Mesodermal cell (in vitro differentiated cells): ENCODE measurements around the gene CNOT4.
"Not testable (repeated sequence)": the region's sequence is repeated elsewhere in the genome, so short reads cannot be mapped to it uniquely, and the experiment has no call there.

Experiments used
- H3K27ac ChIP-seq: 2 replicates; pipeline ENCODE4 v1.7.0; 2013; ENCODE audit warnings: mild to moderate bottlenecking, low read depth, low read length, moderate library complexity; ENCODE audit not compliant: severe bottlenecking
- H3K36me3 ChIP-seq: 2 replicates; pipeline ENCODE4 v1.7.1; 2013; ENCODE audit warnings: mild to moderate bottlenecking, low read length, moderate library complexity; ENCODE audit not compliant: control insufficient read depth, insufficient read depth
- H3K4me1 ChIP-seq: one replicate; pipeline ENCODE4 v1.7.1; 2013; ENCODE audit warnings: mild to moderate bottlenecking, low read length; ENCODE audit not compliant: insufficient read depth, control insufficient read depth, poor library complexity, severe bottlenecking
- H3K4me3 ChIP-seq: 2 replicates; pipeline ENCODE4 v1.7.0; 2013; ENCODE audit warnings: low read length, control low read depth, mild to moderate bottlenecking; ENCODE audit not compliant: insufficient read depth, poor library complexity, severe bottlenecking; ENCODE audit errors: extremely low read depth
- H3K9me3 ChIP-seq: 2 replicates; pipeline ENCODE4 v1.7.1; 2013; ENCODE audit warnings: mild to moderate bottlenecking, low read length, moderate library complexity; ENCODE audit not compliant: control insufficient read depth
- WGBS, 2 experiments: methylation state at CpG; one replicate each; pipeline ENCODE4 v1.1.5; 2013; ENCODE audit warnings: missing lambda C conversion rate in 2 of 2; ENCODE audit not compliant: insufficient coverage in 2 of 2; 5-methylcytosine and 5-hydroxymethylcytosine counted together

CNOT4 gene

GRCh38 chr7:135512135-135512887 lies 2.4 kb upstream of the CNOT4 start:
- no peak overlapping the region for H3K4me3 ChIP-seq
- H3K36me3 ChIP-seq: no peaks in the 10 kb centered on the region
- no peak overlapping the region for H3K27ac ChIP-seq
- no peaks in the 10 kb centered on the region for H3K9me3 ChIP-seq
- H3K4me1 ChIP-seq: no peaks in the 10 kb centered on the region
- 83 to 100% methylated on average over 1 of the region's 2 CpGs for WGBS, 2 experiments

GRCh38 chr7:135510592-135511183 lies 786 bp upstream of the CNOT4 start:
- no peaks in the 10 kb centered on the region for H3K9me3 ChIP-seq
- no peaks in the 10 kb centered on the region for H3K36me3 ChIP-seq
- H3K4me3 ChIP-seq: peak overlapping the region; percentile 75
- WGBS, 2 experiments: 16 to 29% methylated on average over 12 to 13 of the region's 17 CpGs
- no peaks in the 10 kb centered on the region for H3K4me1 ChIP-seq
- H3K27ac ChIP-seq: no peak overlapping the region

- Histone ChIP-seq H3K4me3 (peak overlapping the region; percentile 75), H3K9me3 (no peaks in the 10 kb centered on the region), H3K36me3 (peaks cover 4% of the 10 kb centered on the region), H3K27ac (peak overlapping the region; percentile 91), H3K4me1 (no peaks in the 10 kb centered on the region)
- 0% methylated on average over 5 to 10 of the region's 14 CpGs for WGBS, 2 experiments
Observed at GRCh38 chr7:135509589-135509838, 388 bp downstream of the CNOT4 start.

- H3K27ac ChIP-seq: peak overlapping the region; percentile 91
- WGBS, 2 experiments: 1 to 5% methylated on average over 10 to 11 of the region's 17 CpGs
Observed at GRCh38 chr7:135508883-135509588, 866 bp downstream of the CNOT4 start.

GRCh38 chr7:135501402-135501801 lies 8.5 kb downstream of the CNOT4 start:
- Histone ChIP-seq H3K36me3 (peaks cover 4% of the 10 kb centered on the region), H3K9me3 (no peaks in the 10 kb centered on the region), H3K4me1 (no peaks in the 10 kb centered on the region), H3K4me3 (no peak overlapping the region), H3K27ac (no peak overlapping the region)
- 88 to 90% methylated on average over 2 of the region's 2 CpGs for WGBS, 2 experiments

More at GRCh38 chr7:135508883-135509588, 866 bp downstream of the CNOT4 start:
- Histone ChIP-seq H3K4me1 (no peaks in the 10 kb centered on the region), H3K36me3 (peaks cover 4% of the 10 kb centered on the region), H3K9me3 (no peaks in the 10 kb centered on the region), H3K4me3 (peak overlapping the region; percentile 75)

GRCh38 chr7:135499818-135500217 lies 10.1 kb downstream of the CNOT4 start:
- Histone ChIP-seq H3K27ac (no peak overlapping the region), H3K9me3 (no peaks in the 10 kb centered on the region), H3K4me3 (no peak overlapping the region), H3K36me3 (no peaks in the 10 kb centered on the region), H3K4me1 (no peaks in the 10 kb centered on the region)
- WGBS, 2 experiments: no CpG with 5 or more reads among the region's 3 CpGs

- not testable (repeated sequence) for H3K4me3 ChIP-seq, H3K27ac ChIP-seq, H3K9me3 ChIP-seq, H3K4me1 ChIP-seq, H3K36me3 ChIP-seq
- WGBS, 2 experiments: 93% methylated on average over 3 of the region's 6 CpGs; no CpG with 5 or more reads in 1 of the 2 experiments
Observed at GRCh38 chr7:135497161-135497560, 12.7 kb downstream of the CNOT4 start.

GRCh38 chr7:135493362-135493761 lies 16.5 kb downstream of the CNOT4 start:
- H3K27ac ChIP-seq: no peak overlapping the region
- no peak overlapping the region for H3K4me3 ChIP-seq
- H3K36me3 ChIP-seq: no peaks in the 10 kb centered on the region
- no peaks in the 10 kb centered on the region for H3K9me3 ChIP-seq
- no peaks in the 10 kb centered on the region for H3K4me1 ChIP-seq
- 100% methylated on average over 1 of the region's 1 CpG for WGBS, 2 experiments

- Histone ChIP-seq H3K27ac (no peak overlapping the region), H3K4me3 (no peak overlapping the region), H3K36me3 (no peaks in the 10 kb centered on the region), H3K9me3 (no peaks in the 10 kb centered on the region), H3K4me1 (no peaks in the 10 kb centered on the region)
- WGBS, 2 experiments: 95% methylated on average over 4 of the region's 4 CpGs
Observed at GRCh38 chr7:135492151-135492550, 17.8 kb downstream of the CNOT4 start.

- Histone ChIP-seq H3K4me3 (no peak overlapping the region), H3K9me3 (no peaks in the 10 kb centered on the region), H3K4me1 (no peaks in the 10 kb centered on the region), H3K27ac (no peak overlapping the region), H3K36me3 (no peaks in the 10 kb centered on the region)
Observed at GRCh38 chr7:135490783-135491182, 19.1 kb downstream of the CNOT4 start.

GRCh38 chr7:135489791-135490190 lies 20.1 kb downstream of the CNOT4 start:
- no peak overlapping the region for H3K27ac ChIP-seq
- WGBS, 2 experiments: 96 to 100% methylated on average over 1 to 3 of the region's 3 CpGs
- H3K4me1 ChIP-seq: no peaks in the 10 kb centered on the region

More at GRCh38 chr7:135489791-135490190, 20.1 kb downstream of the CNOT4 start:
- no peaks in the 10 kb centered on the region for H3K9me3 ChIP-seq
- no peaks in the 10 kb centered on the region for H3K36me3 ChIP-seq
- no peak overlapping the region for H3K4me3 ChIP-seq
